VCaP (cell line): ENCODE results near the gene NNMT.

Experiments
- H3K27ac ChIP-seq: fragments of 450-650 bp; 2 replicates; pipeline ENCODE4 v1.5.1; 2017
- TF ChIP-seq, protein P1 (sequence below): fragments of 450-650 bp; conservative IDR thresholded peaks from 2 replicates; pipeline ENCODE4 v1.5.1; 2017; ENCODE audit warnings: mild to moderate bottlenecking, moderate library complexity

The NNMT gene

DNA sequence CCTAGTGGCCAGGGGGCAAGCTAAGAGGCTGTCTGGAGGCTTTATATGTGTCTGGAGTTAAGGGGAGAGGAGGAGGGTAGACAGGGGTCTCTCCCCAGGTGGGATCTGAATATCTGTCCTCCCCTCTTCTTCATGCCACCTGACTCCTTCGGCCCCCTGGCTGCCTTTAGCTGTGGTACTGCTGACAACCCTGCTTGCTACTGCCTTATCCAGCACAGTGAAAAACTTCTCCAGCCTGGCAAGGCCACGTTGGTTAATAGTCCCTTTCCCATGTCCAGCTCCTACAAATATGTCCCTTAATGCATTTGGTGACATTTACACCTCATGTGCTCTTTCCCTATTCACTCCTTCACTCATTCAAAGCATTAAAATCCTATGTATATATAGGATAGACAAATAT lies 42.4 kb upstream of the NNMT start:
- TF ChIP-seq, protein P1, sequence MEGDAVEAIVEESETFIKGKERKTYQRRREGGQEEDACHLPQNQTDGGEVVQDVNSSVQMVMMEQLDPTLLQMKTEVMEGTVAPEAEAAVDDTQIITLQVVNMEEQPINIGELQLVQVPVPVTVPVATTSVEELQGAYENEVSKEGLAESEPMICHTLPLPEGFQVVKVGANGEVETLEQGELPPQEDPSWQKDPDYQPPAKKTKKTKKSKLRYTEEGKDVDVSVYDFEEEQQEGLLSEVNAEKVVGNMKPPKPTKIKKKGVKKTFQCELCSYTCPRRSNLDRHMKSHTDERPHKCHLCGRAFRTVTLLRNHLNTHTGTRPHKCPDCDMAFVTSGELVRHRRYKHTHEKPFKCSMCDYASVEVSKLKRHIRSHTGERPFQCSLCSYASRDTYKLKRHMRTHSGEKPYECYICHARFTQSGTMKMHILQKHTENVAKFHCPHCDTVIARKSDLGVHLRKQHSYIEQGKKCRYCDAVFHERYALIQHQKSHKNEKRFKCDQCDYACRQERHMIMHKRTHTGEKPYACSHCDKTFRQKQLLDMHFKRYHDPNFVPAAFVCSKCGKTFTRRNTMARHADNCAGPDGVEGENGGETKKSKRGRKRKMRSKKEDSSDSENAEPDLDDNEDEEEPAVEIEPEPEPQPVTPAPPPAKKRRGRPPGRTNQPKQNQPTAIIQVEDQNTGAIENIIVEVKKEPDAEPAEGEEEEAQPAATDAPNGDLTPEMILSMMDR, result no peak
- H3K27ac ChIP-seq, result peak overlapping the region; percentile 29

DNA sequence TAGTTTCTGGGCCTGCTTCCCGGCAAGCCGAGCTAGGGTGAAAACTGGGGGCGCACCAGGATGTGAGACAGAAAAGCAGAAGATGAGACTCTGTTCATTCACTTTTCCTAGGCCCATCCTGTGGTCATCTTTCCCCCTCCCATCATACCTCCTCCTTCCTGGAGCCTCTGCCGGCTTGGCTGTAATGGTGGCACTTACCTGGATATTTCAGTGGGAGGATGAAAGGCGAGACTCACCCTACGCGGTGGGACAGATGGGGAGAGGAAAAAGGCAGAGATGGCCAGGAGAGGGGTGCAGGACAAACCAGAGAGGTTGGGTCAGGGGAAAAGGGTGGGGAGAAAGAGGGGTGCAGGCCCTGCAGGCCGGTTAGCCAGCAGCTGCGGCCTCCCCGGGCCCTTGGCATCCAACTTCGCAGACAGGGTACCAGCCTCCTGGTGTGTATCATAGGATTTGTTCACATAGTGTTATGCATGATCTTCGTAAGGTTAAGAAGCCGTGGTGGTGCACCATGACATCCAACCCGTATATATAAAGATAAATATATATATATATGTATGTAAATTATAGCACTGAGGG lies 41.5 kb upstream of the NNMT start:
- TF ChIP-seq, protein P1, result no peak
- H3K27ac ChIP-seq, result peak overlapping the region; percentile 18

DNA sequence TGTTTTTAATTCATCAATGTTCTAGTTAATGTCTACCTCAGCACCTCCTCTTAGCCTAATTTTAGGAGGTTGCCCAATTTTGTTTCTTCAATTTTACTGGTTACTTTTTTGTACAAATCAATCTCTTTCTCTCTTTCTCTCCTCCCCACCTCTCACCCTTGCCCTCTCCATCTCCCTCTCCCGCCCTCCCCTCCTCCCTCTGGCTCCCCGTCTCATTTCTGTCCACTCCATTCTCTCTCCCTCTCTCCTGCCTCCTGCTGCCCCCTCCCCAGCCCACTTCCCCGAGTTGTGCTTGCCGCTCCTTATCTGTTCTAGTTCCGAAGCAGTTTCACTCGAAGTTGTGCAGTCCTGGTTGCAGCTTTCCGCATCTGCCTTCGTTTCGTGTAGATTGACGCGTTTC lies 40.9 kb upstream of the NNMT start:
- TF ChIP-seq, protein P1, result no peak
- H3K27ac ChIP-seq, result peak overlapping the region; percentile 18; the same call in 1 of the 2 replicates

DNA sequence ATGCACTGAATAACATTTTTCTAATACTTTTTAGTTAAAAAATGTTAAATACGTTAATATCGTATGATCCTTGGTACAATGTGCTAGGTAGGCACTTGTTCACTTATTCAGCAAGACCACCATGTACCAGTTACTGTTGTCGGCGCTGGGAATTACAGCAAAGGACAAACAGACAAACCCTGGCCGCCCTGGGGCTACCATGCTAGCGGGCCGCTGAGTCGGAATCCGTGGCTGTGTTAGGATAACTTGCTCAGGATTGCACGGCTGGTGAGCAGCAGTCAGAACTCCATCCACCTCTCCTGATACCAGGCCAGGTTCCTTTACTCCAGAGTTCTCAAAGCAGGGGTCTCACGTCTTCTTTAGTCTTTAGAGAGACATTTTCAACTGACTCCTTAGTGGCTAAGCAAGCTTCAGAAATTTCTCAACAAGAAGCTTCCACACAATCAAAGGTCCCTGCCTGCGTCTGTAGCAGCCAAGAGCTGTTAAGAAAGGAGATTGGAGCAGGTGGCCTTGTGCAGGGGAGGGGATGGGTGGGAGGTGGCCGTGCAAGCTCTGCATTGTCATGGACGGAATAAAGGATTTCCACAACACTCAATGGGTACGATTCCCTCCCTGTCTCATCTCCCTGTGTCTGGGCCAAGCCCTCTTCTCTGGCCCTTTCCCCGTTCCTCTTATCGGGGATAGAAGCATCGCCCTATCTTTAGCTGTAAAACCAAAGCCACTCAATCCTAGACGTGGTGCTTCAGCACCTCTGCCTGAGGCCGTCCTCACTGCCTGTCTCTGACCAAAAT lies 39.8 kb upstream of the NNMT start:
- peak overlapping the region; percentile 45; the same call in 1 of the 2 replicates for H3K27ac ChIP-seq
- TF ChIP-seq, protein P1, result no peak

DNA sequence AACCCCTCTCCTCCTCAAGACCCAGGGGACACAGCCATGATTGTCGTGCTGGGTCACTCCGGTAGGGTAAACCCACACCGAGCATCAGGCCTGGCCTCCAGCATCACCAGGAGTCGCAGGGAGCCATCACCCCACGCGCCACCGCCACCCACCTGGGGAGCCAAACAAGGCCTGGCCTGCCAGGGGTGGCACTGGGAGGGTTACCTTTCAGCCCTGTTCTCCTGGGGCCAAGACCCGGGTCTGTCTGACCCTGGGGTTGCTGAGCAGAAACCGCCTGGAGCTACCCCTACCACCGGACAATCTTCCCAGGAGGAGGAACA lies 39.3 kb upstream of the NNMT start:
- TF ChIP-seq, protein P1, result no peak
- peak overlapping the region; percentile 45; the same call in 1 of the 2 replicates for H3K27ac ChIP-seq

DNA sequence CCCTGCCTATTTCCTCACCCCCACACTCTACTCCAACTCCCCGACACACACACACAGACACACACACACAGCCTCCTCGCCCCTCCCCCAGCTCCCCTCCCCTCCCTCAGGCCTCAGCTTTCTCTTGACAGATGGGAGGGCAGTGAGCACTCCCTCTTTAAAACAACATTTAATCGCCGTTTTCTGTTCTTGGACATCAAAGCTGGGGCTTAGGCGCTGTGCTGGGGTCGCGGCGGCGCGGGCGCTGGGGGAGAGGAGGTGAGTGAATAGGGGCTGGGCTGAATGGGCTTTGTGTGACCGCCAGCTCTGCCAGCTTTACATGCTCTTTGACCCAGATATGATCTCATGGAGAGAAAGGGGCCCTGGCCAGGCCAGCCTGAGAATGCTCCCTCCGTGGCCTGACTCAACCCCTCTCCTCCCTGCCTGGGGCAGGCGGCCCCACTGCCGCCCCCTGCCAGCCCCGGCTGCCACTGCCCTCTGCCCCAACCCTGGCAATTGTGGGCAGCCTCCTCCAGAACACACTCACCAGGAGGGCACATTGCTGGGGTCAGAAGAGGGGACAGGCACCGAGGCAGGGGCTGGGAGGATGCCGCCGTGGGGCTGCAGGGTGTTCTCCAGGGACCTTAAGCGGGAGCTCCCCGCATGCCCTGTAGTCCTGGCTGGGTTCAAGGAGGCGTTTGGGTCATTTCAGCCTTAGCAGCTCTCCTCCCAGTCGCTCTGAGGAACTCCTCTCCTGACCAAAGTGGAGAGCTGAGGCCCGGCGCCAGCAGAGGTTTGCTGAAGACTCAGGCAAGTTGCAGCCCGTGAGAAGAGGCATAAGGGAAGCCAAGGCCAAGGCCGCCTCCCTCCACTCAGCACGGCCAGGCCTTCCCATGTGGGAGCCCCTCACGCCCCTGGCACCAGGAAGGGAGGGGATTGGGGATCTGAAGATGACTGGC lies 38.3 kb upstream of the NNMT start:
- peak overlapping the region; percentile 45 for H3K27ac ChIP-seq
- TF ChIP-seq, protein P1, result peak; percentile 18; the same call in 1 of the 2 replicates

DNA sequence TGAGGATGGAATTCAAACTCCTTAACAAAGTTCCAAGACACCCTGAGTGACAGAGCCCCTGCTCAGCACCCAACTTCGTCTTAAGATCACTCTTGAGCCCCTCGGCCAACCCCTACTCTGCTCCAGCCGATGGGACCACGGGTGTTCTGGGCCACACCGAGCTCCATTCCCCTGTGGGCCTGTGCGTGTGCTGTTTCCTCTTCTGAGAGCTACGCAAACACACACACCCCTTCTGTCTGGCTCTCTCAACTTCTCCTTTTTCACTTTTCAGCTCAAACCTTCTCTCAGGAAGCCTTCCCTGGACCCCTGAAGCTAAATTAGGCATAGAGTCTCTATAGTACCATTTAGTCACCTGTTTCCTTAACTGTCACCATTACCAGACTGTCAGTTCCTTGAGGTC lies 37.5 kb upstream of the NNMT start:
- TF ChIP-seq, protein P1, result no peak
- peak overlapping the region; percentile 45 for H3K27ac ChIP-seq
